Activated naive CD4-positive, alpha-beta T cell treated with anti-CD3 and anti-CD28 coated beads, Interleukin-2, amount 50 U/mL, for 24 hours (primary cell): Measurements from ENCODE around the gene LTB.

ENCODE experiments used
- H3K27ac Mint-ChIP-seq: one replicate; pipeline ENCODE4 v1.8.0; 2021; ENCODE audit warnings: mild to moderate bottlenecking, mixed read lengths
- H3K27me3 Mint-ChIP-seq: one replicate; pipeline ENCODE4 v1.8.0; 2021; ENCODE audit warnings: mixed read lengths
- H3K36me3 Mint-ChIP-seq: one replicate; pipeline ENCODE4 v1.8.0; 2021; ENCODE audit warnings: mixed read lengths
- H3K4me1 Mint-ChIP-seq: one replicate; pipeline ENCODE4 v1.8.0; 2021; ENCODE audit warnings: mixed read lengths
- H3K4me3 Mint-ChIP-seq: one replicate; pipeline ENCODE4 v1.8.0; 2021; ENCODE audit warnings: mild to moderate bottlenecking, mixed read lengths
- H3K9me3 Mint-ChIP-seq: one replicate; pipeline ENCODE4 v1.8.0; 2021; ENCODE audit warnings: mixed read lengths

LTB gene

GRCh38 chr6:31585491-31585890, 3.3 kb upstream of the LTB start:
- peak overlapping the region; percentile 69 for H3K4me3 Mint-ChIP-seq
- peaks cover 72% of the 10 kb centered on the region for H3K4me1 Mint-ChIP-seq
- peak overlapping the region; percentile 97 for H3K27ac Mint-ChIP-seq
- H3K36me3 Mint-ChIP-seq, result peaks cover 12% of the 10 kb centered on the region
- H3K27me3 Mint-ChIP-seq, result no peaks in the 10 kb centered on the region
- no peaks in the 10 kb centered on the region for H3K9me3 Mint-ChIP-seq

- Mint-ChIP-seq H3K27me3 (no peaks in the 10 kb centered on the region), H3K36me3 (peaks cover 24% of the 10 kb centered on the region)
These were observed 592 bp downstream of the LTB start for GRCh38 chr6:31581434-31582229.

GRCh38 chr6:31580807-31581433, 1.3 kb downstream of the LTB start:
- H3K36me3 Mint-ChIP-seq, result peaks cover 31% of the 10 kb centered on the region

More at GRCh38 chr6:31581434-31582229, 592 bp downstream of the LTB start:
- Mint-ChIP-seq H3K27ac (peak overlapping the region; percentile 95), H3K4me1 (peaks cover 77% of the 10 kb centered on the region), H3K9me3 (no peaks in the 10 kb centered on the region), H3K4me3 (peak overlapping the region; percentile 93)

GRCh38 chr6:31580438-31580740, 1.8 kb downstream of the LTB start:
- Mint-ChIP-seq H3K27me3 (no peaks in the 10 kb centered on the region), H3K4me3 (peak overlapping the region; percentile 93), H3K9me3 (no peaks in the 10 kb centered on the region), H3K27ac (peak overlapping the region; percentile 97), H3K4me1 (peaks cover 77% of the 10 kb centered on the region), H3K36me3 (peaks cover 36% of the 10 kb centered on the region)

More at GRCh38 chr6:31580807-31581433, 1.3 kb downstream of the LTB start:
- Mint-ChIP-seq H3K4me1 (peaks cover 77% of the 10 kb centered on the region), H3K27ac (peak overlapping the region; percentile 97), H3K4me3 (peak overlapping the region; percentile 93), H3K27me3 (no peaks in the 10 kb centered on the region), H3K9me3 (no peaks in the 10 kb centered on the region)

GRCh38 chr6:31579546-31580437, 2.4 kb downstream of the LTB start:
- no peaks in the 10 kb centered on the region for H3K9me3 Mint-ChIP-seq
- peaks cover 77% of the 10 kb centered on the region for H3K4me1 Mint-ChIP-seq
- H3K36me3 Mint-ChIP-seq, result peaks cover 37% of the 10 kb centered on the region
- H3K4me3 Mint-ChIP-seq, result peak overlapping the region; percentile 93
- H3K27ac Mint-ChIP-seq, result peak overlapping the region; percentile 97
- H3K27me3 Mint-ChIP-seq, result no peaks in the 10 kb centered on the region

- Mint-ChIP-seq H3K4me1 (peaks cover 77% of the 10 kb centered on the region), H3K36me3 (peaks cover 37% of the 10 kb centered on the region), H3K27ac (peak overlapping the region; percentile 83), H3K27me3 (no peaks in the 10 kb centered on the region), H3K4me3 (peak overlapping the region; percentile 93), H3K9me3 (no peaks in the 10 kb centered on the region)
These were observed 3.1 kb downstream of the LTB start for GRCh38 chr6:31579119-31579505.

- Mint-ChIP-seq H3K27me3 (no peaks in the 10 kb centered on the region), H3K36me3 (peaks cover 40% of the 10 kb centered on the region), H3K27ac (peak overlapping the region; percentile 83), H3K4me1 (peaks cover 78% of the 10 kb centered on the region), H3K9me3 (no peaks in the 10 kb centered on the region), H3K4me3 (peak overlapping the region; percentile 93)
These were observed 3.8 kb downstream of the LTB start for GRCh38 chr6:31578184-31579118.

GRCh38 chr6:31577579-31577966, 4.7 kb downstream of the LTB start:
- no peak overlapping the region for H3K27ac Mint-ChIP-seq
- peaks cover 79% of the 10 kb centered on the region for H3K4me1 Mint-ChIP-seq
- H3K9me3 Mint-ChIP-seq, result no peaks in the 10 kb centered on the region
- H3K27me3 Mint-ChIP-seq, result no peaks in the 10 kb centered on the region
- H3K36me3 Mint-ChIP-seq, result peaks cover 41% of the 10 kb centered on the region
- H3K4me3 Mint-ChIP-seq, result peak overlapping the region; percentile 99

GRCh38 chr6:31576897-31577578, 5.2 kb downstream of the LTB start:
- Mint-ChIP-seq H3K27ac (peak overlapping the region; percentile 99), H3K9me3 (no peaks in the 10 kb centered on the region), H3K4me3 (peak overlapping the region; percentile 99), H3K27me3 (no peaks in the 10 kb centered on the region), H3K36me3 (peaks cover 44% of the 10 kb centered on the region), H3K4me1 (peaks cover 79% of the 10 kb centered on the region)

- H3K9me3 Mint-ChIP-seq, result no peaks in the 10 kb centered on the region
- peak overlapping the region; percentile 99 for H3K27ac Mint-ChIP-seq
- H3K27me3 Mint-ChIP-seq, result no peaks in the 10 kb centered on the region
- peak overlapping the region; percentile 99 for H3K4me3 Mint-ChIP-seq
- H3K4me1 Mint-ChIP-seq, result peaks cover 84% of the 10 kb centered on the region
- H3K36me3 Mint-ChIP-seq, result peaks cover 39% of the 10 kb centered on the region
These were observed 6.1 kb downstream of the LTB start for GRCh38 chr6:31575952-31576685.

- Mint-ChIP-seq H3K27me3 (no peaks in the 10 kb centered on the region), H3K4me1 (peaks cover 86% of the 10 kb centered on the region), H3K4me3 (peak within 1 kb of the TSS; percentile 99), H3K9me3 (no peaks in the 10 kb centered on the region), H3K36me3 (peaks cover 35% of the 10 kb centered on the region), H3K27ac (peak within 1 kb of the TSS; percentile 99)
These were observed 6.8 kb downstream of the LTB start, which contains the start of gene TNF for GRCh38 chr6:31575335-31575901. TNF (plus strand) TSS chr6:31575565; CDS start chr6:31575742, 177 bp downstream.

- peak overlapping the region; percentile 99 for H3K4me3 Mint-ChIP-seq
These were observed 7.8 kb downstream of the LTB start for GRCh38 chr6:31574106-31575061.

More at GRCh38 chr6:31574106-31575061, 7.8 kb downstream of the LTB start:
- H3K9me3 Mint-ChIP-seq, result no peaks in the 10 kb centered on the region
- H3K27me3 Mint-ChIP-seq, result no peaks in the 10 kb centered on the region
- peaks cover 33% of the 10 kb centered on the region for H3K36me3 Mint-ChIP-seq
- H3K27ac Mint-ChIP-seq, result peak overlapping the region; percentile 99
- peaks cover 87% of the 10 kb centered on the region for H3K4me1 Mint-ChIP-seq
